GM19240 (cell line): ENCODE measurements around the gene TUT4.

Source experiments
- DNase-seq: peaks from one replicate; pipeline ENCODE4 v3.0.0; 2011; ENCODE audit warnings: low spot score; ENCODE audit not compliant: insufficient read length

Gene TUT4

GRCh38 chr1:52472384-52472783, 80.5 kb downstream of the TUT4 start:
- no peak for DNase-seq

GRCh38 chr1:52469108-52469507, 83.8 kb downstream of the TUT4 start:
- DNase-seq = no peak

- DNase-seq = no peak
Observed at GRCh38 chr1:52463891-52464290, 89.0 kb downstream of the TUT4 start.

GRCh38 chr1:52461821-52462220, 91.1 kb downstream of the TUT4 start:
- no peak for DNase-seq

- no peak for DNase-seq
Observed at GRCh38 chr1:52460694-52461093, 92.2 kb downstream of the TUT4 start.

GRCh38 chr1:52455686-52456085, 97.2 kb downstream of the TUT4 start:
- no peak for DNase-seq

- no peak for DNase-seq
Observed at GRCh38 chr1:52454779-52455178, 98.1 kb downstream of the TUT4 start.

GRCh38 chr1:52454127-52454526, 98.8 kb downstream of the TUT4 start:
- no peak for DNase-seq

GRCh38 chr1:52444463-52444862, 108.4 kb downstream of the TUT4 start:
- DNase-seq = no peak

GRCh38 chr1:52439976-52440375, 112.9 kb downstream of the TUT4 start:
- no peak for DNase-seq

GRCh38 chr1:52436817-52437216, 116.1 kb downstream of the TUT4 start:
- DNase-seq = no peak

- DNase-seq = no peak
Observed at GRCh38 chr1:52435650-52436049, 117.2 kb downstream of the TUT4 start.

- no peak for DNase-seq
Observed at GRCh38 chr1:52435211-52435610, 117.7 kb downstream of the TUT4 start.

GRCh38 chr1:52432807-52433206, 120.1 kb downstream of the TUT4 start:
- DNase-seq = no peak

- no peak for DNase-seq
Observed at GRCh38 chr1:52427152-52427551, 125.7 kb downstream of the TUT4 start.

GRCh38 chr1:52426371-52426770, 126.5 kb downstream of the TUT4 start:
- DNase-seq = no peak

GRCh38 chr1:52424813-52425212, 128.1 kb downstream of the TUT4 start:
- DNase-seq = no peak

GRCh38 chr1:52424231-52424636, 128.7 kb downstream of the TUT4 start:
- DNase-seq = no peak

- no peak for DNase-seq
Observed at GRCh38 chr1:52423771-52424170, 129.1 kb downstream of the TUT4 start.

GRCh38 chr1:52423055-52423454, 129.8 kb downstream of the TUT4 start:
- no peak for DNase-seq

GRCh38 chr1:52420713-52421112, 132.2 kb downstream of the TUT4 start:
- DNase-seq = no peak

- DNase-seq = no peak
Observed at GRCh38 chr1:52416811-52417210, 136.1 kb downstream of the TUT4 start.

GRCh38 chr1:52414942-52415341, 137.9 kb downstream of the TUT4 start:
- no peak for DNase-seq

GRCh38 chr1:52413410-52413989, 139.4 kb downstream of the TUT4 start:
- no peak for DNase-seq
